Right atrium auricular region (tissue), 2 donors: ENCODE data around the gene MAGI2. TPM values are rescaled to one million over a fixed set of nuclear protein-coding genes. Genes with fewer than 3 reads are reported as not detected.

Experiments
- DNase-seq: peaks from one replicate; pipeline ENCODE4 v3.0.0-alpha.2; 2019; ENCODE audit warnings: low spot score
- H3K27ac ChIP-seq, 2 donors: fragments of 200-600 bp; sonication (generic); 1 replicate in 1 of 2; 2 replicates in 1 of 2; pipeline ENCODE4 v1.5.1; 2016 to 2019
- H3K27me3 ChIP-seq, 2 donors: fragments of 200-600 bp; sonication (generic); one replicate each; pipeline versions ENCODE4 v1.5.1 to v1.6.0; 2017 to 2019
- H3K36me3 ChIP-seq: fragments of 200-600 bp; sonication (generic); one replicate; pipeline ENCODE4 v1.5.1; 2016
- H3K4me1 ChIP-seq, 2 donors: fragments of 200-600 bp; sonication (generic); one replicate each; pipeline versions ENCODE4 v1.5.1 to v1.6.0; 2017 to 2019
- H3K4me3 ChIP-seq, 2 donors: fragments of 200-600 bp; sonication (generic); 1 replicate in 1 of 2; 2 replicates in 1 of 2; pipeline ENCODE4 v1.5.1; 2017 to 2019; ENCODE audit warnings: mild to moderate bottlenecking in 1 of 2, moderate library complexity in 1 of 2
- H3K9me3 ChIP-seq, 2 donors: fragments of 200-600 bp; sonication (generic); one replicate each; pipeline ENCODE4 v1.5.1; 2019
- CTCF ChIP-seq, 2 donors: fragments of 200-600 bp; sonication (generic); IDR thresholded peaks; one replicate each; pipeline ENCODE4 v1.5.1; 2019; ENCODE audit warnings: antibody characterized with exemption in 2 of 2
- total RNA-seq, 2 donors: library from RNA; depleted of rRNA; stranded (reverse); fragments of >200 nt; gene quantifications; one replicate each; pipeline ENCODE4 v1.1.0, GENCODE V29; 2016

The MAGI2 gene
- total RNA-seq, 2 donors from 2014 or later, result 5.9 to 6.0 TPM

- Histone ChIP-seq H3K4me3 (no peak overlapping the region), H3K36me3 (no peaks in the 10 kb centered on the region), H3K9me3 (no peaks in the 10 kb centered on the region), H3K27me3 (no peaks in the 10 kb centered on the region), H3K27ac (no peak overlapping the region), H3K4me1 (no peaks in the 10 kb centered on the region)
- TF ChIP-seq CTCF (IDR thresholded peaks at IDR 0.05), result no peak
- DNase-seq, result no peak
Observed at GRCh38 chr7:79051915-79052314, 401.6 kb downstream of the MAGI2 start.

DNA sequence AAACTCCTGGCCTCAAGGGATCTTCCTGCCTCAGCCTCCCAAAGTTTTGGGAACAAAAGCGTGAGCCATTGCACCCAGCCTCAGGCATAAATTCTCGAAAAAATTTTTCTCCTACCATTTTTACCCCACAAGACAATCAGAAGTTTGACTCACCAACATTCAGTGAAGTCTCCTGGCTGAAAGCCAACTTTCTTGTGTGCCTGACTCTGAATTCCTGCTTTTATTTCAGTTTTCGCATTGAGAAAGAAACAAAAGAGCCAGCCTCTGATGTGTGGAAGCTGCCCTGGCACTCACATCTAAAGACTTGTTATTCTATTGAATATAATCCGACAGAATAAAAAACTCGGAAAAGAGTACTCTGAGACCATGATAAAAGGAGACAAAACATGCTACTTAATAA is 402.9 kb downstream of the MAGI2 start:
- Histone ChIP-seq H3K36me3 (no peaks in the 10 kb centered on the region), H3K27ac (no peak overlapping the region), H3K4me3 (no peak overlapping the region), H3K27me3 (no peaks in the 10 kb centered on the region), H3K4me1 (no peaks in the 10 kb centered on the region), H3K9me3 (no peaks in the 10 kb centered on the region)
- TF ChIP-seq CTCF (IDR thresholded peaks at IDR 0.05), result no peak
- no peak for DNase-seq

GRCh38 chr7:79046061-79046460 is 407.4 kb downstream of the MAGI2 start:
- no peak for DNase-seq
- Histone ChIP-seq H3K36me3 (no peaks in the 10 kb centered on the region), H3K27me3 (no peaks in the 10 kb centered on the region), H3K4me1 (no peaks in the 10 kb centered on the region), H3K27ac (no peak overlapping the region), H3K4me3 (no peak overlapping the region), H3K9me3 (no peaks in the 10 kb centered on the region)
- TF ChIP-seq CTCF (IDR thresholded peaks at IDR 0.05), result no peak

- no peak for TF ChIP-seq CTCF (IDR thresholded peaks at IDR 0.05)
- Histone ChIP-seq H3K4me3 (no peak overlapping the region), H3K27me3 (no peaks in the 10 kb centered on the region), H3K36me3 (no peaks in the 10 kb centered on the region), H3K27ac (no peak overlapping the region), H3K4me1 (no peaks in the 10 kb centered on the region), H3K9me3 (no peaks in the 10 kb centered on the region)
- no peak for DNase-seq
Observed at GRCh38 chr7:79037001-79037400, 416.5 kb downstream of the MAGI2 start.

DNA sequence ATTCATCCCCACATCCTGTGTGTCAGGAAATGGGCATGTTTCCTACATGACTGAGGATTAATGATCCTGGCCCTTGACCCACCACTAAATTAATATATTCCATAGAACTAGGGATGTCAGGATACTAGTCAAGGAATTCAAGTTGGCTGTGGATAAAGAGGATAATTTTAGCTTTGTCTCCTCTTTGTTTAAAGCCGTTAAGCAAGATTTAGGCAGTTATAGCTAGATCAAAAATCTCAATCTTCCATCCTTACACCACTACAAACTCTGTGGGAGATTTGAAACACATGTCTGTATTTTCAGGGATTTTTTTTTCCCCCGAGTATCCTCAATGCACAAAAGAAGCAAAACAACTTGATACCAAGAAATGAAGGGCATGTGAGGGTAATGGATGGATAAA is 417.1 kb downstream of the MAGI2 start:
- Histone ChIP-seq H3K27ac (no peak overlapping the region), H3K9me3 (no peaks in the 10 kb centered on the region), H3K36me3 (no peaks in the 10 kb centered on the region), H3K4me1 (no peaks in the 10 kb centered on the region), H3K27me3 (no peaks in the 10 kb centered on the region), H3K4me3 (no peak overlapping the region)
- TF ChIP-seq CTCF (IDR thresholded peaks at IDR 0.05), result no peak
- no peak for DNase-seq

GRCh38 chr7:79035858-79036257 is 417.6 kb downstream of the MAGI2 start:
- no peak for DNase-seq

More at GRCh38 chr7:79035858-79036257, 417.6 kb downstream of the MAGI2 start:
- Histone ChIP-seq H3K27ac (no peak overlapping the region), H3K27me3 (no peaks in the 10 kb centered on the region), H3K9me3 (no peaks in the 10 kb centered on the region), H3K36me3 (no peaks in the 10 kb centered on the region), H3K4me3 (no peak overlapping the region), H3K4me1 (no peaks in the 10 kb centered on the region)
- TF ChIP-seq CTCF (IDR thresholded peaks at IDR 0.05), result no peak
